Panc1 (cell line): ENCODE data around the gene GFI1B. TPM values are rescaled to one million over a fixed set of nuclear protein-coding genes. Genes with fewer than 3 reads are reported as not detected.

Experiments
- ATAC-seq: fragments of 200-7000 bp; cut with Tn5 transposase; 2 replicates; pipeline ENCODE4 v1.9.1; 2020; ENCODE audit warnings: mild to moderate bottlenecking, moderate library complexity
- BruUV-seq: library from RNA; stranded (reverse); fragments of 400-500 nt; replicated peaks from 2 replicates; lab custom pipeline; 2021; lab: Mats Ljungman, UMichigan
- CTCF ChIA-PET: fragments of 300-600 bp; sonication (Branson Sonifier 250); formaldehyde crosslinking; loops from one replicate; lab custom pipeline; 2022; ENCODE audit warnings: antibody characterized with exemption; lab: Charles Lee
- POLR2A ChIA-PET: fragments of 300-600 bp; sonication (Branson Sonifier 250); formaldehyde crosslinking; loops from one replicate; lab custom pipeline; 2022; ENCODE audit warnings: antibody characterized with exemption; lab: Charles Lee
- DNase-seq: peaks from one replicate; pipeline ENCODE4 v3.0.0-alpha.2; 2010; ENCODE audit warnings: low read depth, low spot score
- H3K27ac ChIP-seq: 2 replicates; pipeline ENCODE4 v1.5.1; 2011; ENCODE audit warnings: mild to moderate bottlenecking, low read length, inconsistent platforms
- H3K27me3 ChIP-seq: fragments of 200-500 bp; sonication (Bioruptor generic); 2 replicates; pipeline ENCODE4 v1.6.0; 2014; ENCODE audit warnings: low read length, inconsistent platforms; ENCODE audit not compliant: control insufficient read depth, insufficient read depth
- H3K36me3 ChIP-seq: fragments of 200-500 bp; sonication (Bioruptor generic); 2 replicates; pipeline ENCODE4 v1.5.1; 2014; ENCODE audit warnings: inconsistent platforms, mild to moderate bottlenecking, low read length, moderate library complexity; ENCODE audit not compliant: control insufficient read depth, insufficient read depth
- H3K4me1 ChIP-seq: 2 replicates; pipeline ENCODE4 v1.5.1; 2011; ENCODE audit warnings: inconsistent platforms, mild to moderate bottlenecking, low read length, moderate library complexity; ENCODE audit not compliant: control insufficient read depth, insufficient read depth
- H3K4me3 ChIP-seq, 2 experiments: 2 replicates each; pipeline ENCODE4 v1.5.1; 2011 to 2012; ENCODE audit warnings: low read depth in 2 of 2, low read length in 2 of 2, mild to moderate bottlenecking in 2 of 2, inconsistent platforms in 1 of 2, moderate library complexity in 1 of 2
- H3K9me3 ChIP-seq: fragments of 200-500 bp; sonication (Bioruptor generic); 2 replicates; pipeline ENCODE4 v1.5.1; 2014; ENCODE audit warnings: low read depth, mild to moderate bottlenecking, inconsistent platforms, low read length, moderate library complexity; ENCODE audit not compliant: control insufficient read depth, insufficient read depth
- CTCF ChIP-seq: fragments of 450-650 bp; IDR thresholded peaks from 2 replicates; pipeline ENCODE4 v1.5.1; 2017; ENCODE audit warnings: mild to moderate bottlenecking
- POLR2AphosphoS5 ChIP-seq: IDR thresholded peaks from 2 replicates; pipeline ENCODE4 v1.6.1; 2012; ENCODE audit warnings: mild to moderate bottlenecking, low read depth, low read length, moderate library complexity
- REST ChIP-seq, 2 experiments: IDR thresholded peaks; 2 replicates each; pipeline ENCODE4 v1.6.1; 2011 to 2012; ENCODE audit warnings: low read depth in 2 of 2, control low read depth in 1 of 2, low read length in 1 of 2, mild to moderate bottlenecking in 1 of 2, moderate library complexity in 1 of 2; ENCODE audit not compliant: insufficient read depth in 1 of 2
- SIN3A ChIP-seq: IDR thresholded peaks from 2 replicates; pipeline ENCODE4 v1.6.1; 2012; ENCODE audit warnings: low read depth, mild to moderate bottlenecking, low read length, moderate library complexity, borderline replicate concordance; ENCODE audit not compliant: insufficient read depth
- TCF7L2 ChIP-seq: IDR thresholded peaks from 2 replicates; pipeline ENCODE4 v1.6.1; 2011; ENCODE audit warnings: mild to moderate bottlenecking, low read depth, low read length, inconsistent platforms
- in situ Hi-C: cut with HindIII; loops from 2 replicates; pipeline ENCODE4 v1.10.0; 2016; ENCODE audit warnings: low sequenced_read_pairs, low pct_unique_long_range_greater_than_20kb
- intact Hi-C: fragments of 100-400 bp; cut with micrococcal nuclease; formaldehyde crosslinking; loops from one replicate; pipeline ENCODE4 v1.10.0; 2022; ENCODE audit not compliant: unreplicated experiment
- total RNA-seq: library from RNA; stranded (reverse); gene quantifications from one replicate; pipeline ENCODE4 v1.2.1, GENCODE V29; 2021; ENCODE audit not compliant: unreplicated experiment

Gene GFI1B
- total RNA-seq, 1 experiment from 2014 or later = 0.08 TPM

GRCh38 chr9:133003071-133003461, 24.6 kb downstream of the GFI1B start:
- POLR2A ChIA-PET = no interaction called here

GRCh38 chr9:133003671-133004090, 25.2 kb downstream of the GFI1B start:
- no peaks in the 10 kb centered on the region for H3K9me3 ChIP-seq
- DNase-seq (no peak), ATAC-seq (no peak)
- CTCF ChIA-PET = no interaction called here
- TF ChIP-seq TCF7L2 (no peak), CTCF (no peak), POLR2AphosphoS5 (no peak), SIN3A (no peak), REST (IDR thresholded peaks at IDR 0.05; ENCODE audit: insufficient read depth in 1 of 2, low read depth in 2 of 2, low read length in 1 of 2) (no peak)
- H3K36me3 ChIP-seq = no peaks in the 10 kb centered on the region
- in situ Hi-C loops (no loop called here), intact Hi-C loops (no loop called here)
- H3K27ac ChIP-seq = no peak overlapping the region
- no TSS peak for BruUV-seq
- H3K4me1 ChIP-seq = no peaks in the 10 kb centered on the region
- no peaks in the 10 kb centered on the region for H3K27me3 ChIP-seq
- POLR2A ChIA-PET = no interaction called here
- H3K4me3 ChIP-seq = no peak overlapping the region

More at GRCh38 chr9:133003071-133003461, 24.6 kb downstream of the GFI1B start:
- Histone ChIP-seq H3K4me3 (no peak overlapping the region), H3K36me3 (no peaks in the 10 kb centered on the region), H3K9me3 (no peaks in the 10 kb centered on the region), H3K27me3 (no peaks in the 10 kb centered on the region), H3K4me1 (no peaks in the 10 kb centered on the region), H3K27ac (no peak overlapping the region)
- in situ Hi-C loops = no loop called here
- no peak for DNase-seq
- TF ChIP-seq POLR2AphosphoS5 (no peak), REST (IDR thresholded peaks at IDR 0.05; ENCODE audit: insufficient read depth in 1 of 2, low read depth in 2 of 2, low read length in 1 of 2) (no peak), TCF7L2 (no peak), CTCF (no peak), SIN3A (no peak)
- no peak for ATAC-seq
- CTCF ChIA-PET = interaction anchor here (0.6 kb wide), 1 partner anchor 18 kb away, joined by 8 read pairs; no protein-coding TSS in a partner anchor
- no TSS peak for BruUV-seq
- intact Hi-C loops = no loop called here
